Epithelial cell of proximal tubule (primary cell): ENCODE results near the gene SNX9. TPM values are rescaled to one million over a fixed set of nuclear protein-coding genes. Genes with fewer than 3 reads are reported as not detected.

Source experiments
- DNase-seq: peaks from one replicate; pipeline ENCODE4 v3.0.0-alpha.2; 2011; ENCODE audit warnings: low read depth
- H3K4me3 ChIP-seq: 2 replicates; pipeline ENCODE4 v1.5.1; 2011; ENCODE audit warnings: low read depth, mild to moderate bottlenecking, low read length
- total RNA-seq: library from RNA; depleted of rRNA; stranded (reverse); fragments of >200 nt; gene quantifications from 2 replicates; pipeline ENCODE4 v1.2.3, GENCODE V29; 2015
- TF ChIP-seq, protein P1 (sequence below): conservative IDR thresholded peaks from 2 replicates; pipeline ENCODE4 v1.5.1; 2012; ENCODE audit warnings: low read depth, mild to moderate bottlenecking, low read length

The SNX9 gene
- total RNA-seq, 1 donor from 2014 or later, result 51.3 TPM

DNA sequence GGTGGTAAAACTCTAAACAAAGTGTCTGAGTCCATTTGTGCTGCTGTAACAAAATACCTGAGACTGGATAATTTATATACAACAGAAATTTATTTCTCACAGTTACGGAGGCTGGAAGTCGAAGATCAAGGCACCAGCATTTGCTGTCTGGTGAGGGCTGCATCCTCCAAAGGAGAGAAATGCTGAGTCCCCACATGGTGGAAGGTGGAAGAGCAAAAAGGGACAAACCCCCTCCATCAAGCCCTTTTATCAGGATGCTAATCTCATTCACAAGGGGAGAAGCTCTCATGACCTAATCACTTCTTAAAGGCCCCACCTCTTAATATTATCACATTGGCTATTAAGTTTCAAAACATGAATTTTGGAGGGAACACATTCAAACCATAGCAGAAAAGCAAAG is 102.7 kb downstream of the SNX9 start:
- DNase-seq, result no peak
- H3K4me3 ChIP-seq, result no peak overlapping the region
- TF ChIP-seq, protein P1, sequence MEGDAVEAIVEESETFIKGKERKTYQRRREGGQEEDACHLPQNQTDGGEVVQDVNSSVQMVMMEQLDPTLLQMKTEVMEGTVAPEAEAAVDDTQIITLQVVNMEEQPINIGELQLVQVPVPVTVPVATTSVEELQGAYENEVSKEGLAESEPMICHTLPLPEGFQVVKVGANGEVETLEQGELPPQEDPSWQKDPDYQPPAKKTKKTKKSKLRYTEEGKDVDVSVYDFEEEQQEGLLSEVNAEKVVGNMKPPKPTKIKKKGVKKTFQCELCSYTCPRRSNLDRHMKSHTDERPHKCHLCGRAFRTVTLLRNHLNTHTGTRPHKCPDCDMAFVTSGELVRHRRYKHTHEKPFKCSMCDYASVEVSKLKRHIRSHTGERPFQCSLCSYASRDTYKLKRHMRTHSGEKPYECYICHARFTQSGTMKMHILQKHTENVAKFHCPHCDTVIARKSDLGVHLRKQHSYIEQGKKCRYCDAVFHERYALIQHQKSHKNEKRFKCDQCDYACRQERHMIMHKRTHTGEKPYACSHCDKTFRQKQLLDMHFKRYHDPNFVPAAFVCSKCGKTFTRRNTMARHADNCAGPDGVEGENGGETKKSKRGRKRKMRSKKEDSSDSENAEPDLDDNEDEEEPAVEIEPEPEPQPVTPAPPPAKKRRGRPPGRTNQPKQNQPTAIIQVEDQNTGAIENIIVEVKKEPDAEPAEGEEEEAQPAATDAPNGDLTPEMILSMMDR, result no peak

- no peak for DNase-seq
- TF ChIP-seq, protein P1, result no peak
- no peak overlapping the region for H3K4me3 ChIP-seq
These were observed 104.0 kb downstream of the SNX9 start for GRCh38 chr6:157927011-157927410.

- no peak for DNase-seq
- TF ChIP-seq, protein P1, result no peak
- H3K4me3 ChIP-seq, result no peak overlapping the region
These were observed 105.4 kb downstream of the SNX9 start for GRCh38 chr6:157928428-157928827.

DNA sequence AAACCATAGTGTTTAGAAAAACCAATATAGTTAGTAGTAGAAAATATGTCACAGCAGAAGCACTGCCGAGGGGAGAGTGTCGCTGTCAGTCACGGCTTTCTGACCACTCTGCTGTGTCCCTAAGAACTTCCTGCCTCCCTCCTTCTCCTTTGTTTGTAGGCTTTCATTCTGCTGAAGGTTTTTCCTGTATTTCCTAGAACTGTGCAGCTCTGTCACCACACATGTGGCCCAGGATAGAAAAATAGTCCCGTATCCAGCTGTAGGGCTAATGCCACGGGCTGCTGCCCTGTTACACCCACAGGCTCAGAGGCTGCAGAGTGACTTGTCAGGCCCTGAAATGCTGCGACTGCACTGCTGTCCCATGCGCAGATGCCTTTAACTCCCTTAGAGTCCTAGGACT is 106.0 kb downstream of the SNX9 start:
- DNase-seq, result no peak
- TF ChIP-seq, protein P1, result no peak
- H3K4me3 ChIP-seq, result no peak overlapping the region

DNA sequence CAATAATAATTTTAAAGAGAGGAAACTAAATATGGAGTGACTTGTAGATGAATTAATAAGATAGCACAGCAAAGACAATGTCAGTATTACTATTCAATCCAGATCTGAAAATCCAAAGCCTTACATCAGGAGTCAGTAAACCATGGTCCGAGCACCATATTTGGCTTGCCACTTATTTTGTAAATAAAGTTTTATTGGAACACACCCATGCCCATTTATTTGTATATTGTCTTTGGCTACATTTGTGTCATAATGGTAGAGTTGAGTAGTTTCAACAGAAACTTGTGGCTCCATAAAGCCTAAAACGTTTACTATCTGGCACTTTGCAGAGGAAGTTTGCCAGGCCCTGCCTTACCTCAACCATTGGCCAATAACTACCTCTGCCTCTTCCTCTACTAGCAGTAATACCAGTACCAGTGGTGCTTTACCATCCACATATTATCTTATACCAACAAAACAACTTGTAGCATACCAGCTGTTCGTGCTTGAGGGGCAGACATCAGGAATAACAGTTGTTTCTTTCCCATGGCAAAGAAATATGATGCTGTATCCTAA is 106.8 kb downstream of the SNX9 start:
- TF ChIP-seq, protein P1, result no peak
- no peak for DNase-seq
- H3K4me3 ChIP-seq, result no peak overlapping the region

DNA sequence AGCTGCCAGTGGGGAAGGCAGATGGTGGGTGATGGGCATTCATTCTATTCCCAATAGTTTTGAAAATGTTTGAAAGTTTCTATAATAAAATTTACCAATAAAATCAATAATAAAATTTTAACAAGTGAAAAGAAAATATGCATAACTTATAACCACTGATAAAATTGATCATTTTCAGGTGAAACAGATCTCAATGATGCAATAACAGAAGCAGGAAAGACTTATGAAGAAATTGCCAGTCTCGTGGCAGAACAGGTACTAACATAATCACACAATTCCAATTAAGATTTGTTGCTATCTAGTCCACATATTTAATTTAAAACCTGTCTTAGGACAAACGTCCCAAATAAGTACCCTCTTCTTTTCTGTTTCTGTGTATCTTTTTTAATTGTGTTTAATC is 112.7 kb downstream of the SNX9 start:
- H3K4me3 ChIP-seq, result no peak overlapping the region
- TF ChIP-seq, protein P1, result no peak
- DNase-seq, result no peak

- TF ChIP-seq, protein P1, result no peak
- no peak overlapping the region for H3K4me3 ChIP-seq
- no peak for DNase-seq
These were observed 114.3 kb downstream of the SNX9 start for GRCh38 chr6:157937318-157937717.
